T-cell (primary cell): ENCODE data around the gene BPIFB2. TPM values are rescaled to one million over a fixed set of nuclear protein-coding genes. Genes with fewer than 3 reads are reported as not detected.

Experiments
- ATAC-seq, 4 experiments: fragments of 200-7000 bp in 3 of 4; fragments of 150-1000 bp in 1 of 4; cut with Tn5 transposase; replicated peaks in 1 of 4; 1 replicate in 3 of 4; 2 replicates in 1 of 4; pipeline ENCODE4 v1.10.0; 2021; ENCODE audit warnings: moderate library complexity in 3 of 4, mild to moderate bottlenecking in 2 of 4, moderate number of reproducible peaks in 1 of 4
- CTCF ChIA-PET, 2 donors: fragments of 300-600 bp; sonication (Branson Sonifier 250); formaldehyde crosslinking; loops; one replicate each; lab custom pipeline; 2022; ENCODE audit warnings: antibody characterized with exemption in 2 of 2; lab: Charles Lee
- POLR2A ChIA-PET, 2 donors: fragments of 300-600 bp; sonication (Branson Sonifier 250); formaldehyde crosslinking; loops; one replicate each; lab custom pipeline; 2022; ENCODE audit warnings: antibody characterized with exemption in 2 of 2; lab: Charles Lee
- DNase-seq, 35 experiments: peaks; one replicate each; pipeline versions ENCODE4 v3.0.0 to v3.0.0-alpha.2; 2013 to 2023
- H3K27ac ChIP-seq: one replicate; pipeline ENCODE4 v1.5.1; 2013; ENCODE audit warnings: low read length
- H3K27me3 ChIP-seq, 2 experiments: replicated peaks in 1 of 2; 1 replicate in 1 of 2; 2 replicates in 1 of 2; pipeline versions ENCODE4 v1.6.1 to v1.7.0; 2013; ENCODE audit warnings: low read length in 1 of 2, mixed read lengths in 1 of 2; ENCODE audit not compliant: control insufficient read depth in 2 of 2, insufficient read depth in 2 of 2; ENCODE audit errors: extremely low read depth in 1 of 2
- H3K36me3 ChIP-seq, 2 donors: 1 replicate in 1 of 2; 2 replicates in 1 of 2; pipeline versions ENCODE4 v1.6.1 to v1.7.0; 2013; ENCODE audit warnings: low read length in 1 of 2; ENCODE audit not compliant: control insufficient read depth in 2 of 2, insufficient read depth in 1 of 2; ENCODE audit errors: extremely low read depth in 1 of 2
- H3K4me1 ChIP-seq, 2 experiments: 1 replicate in 1 of 2; 2 replicates in 1 of 2; pipeline versions ENCODE4 v1.6.1 to v1.7.0; 2013; ENCODE audit warnings: low read length in 2 of 2, mixed read lengths in 1 of 2; ENCODE audit not compliant: insufficient read depth in 2 of 2, control insufficient read depth in 1 of 2; ENCODE audit errors: extremely low read depth in 1 of 2
- H3K4me3 ChIP-seq, 2 donors: 1 replicate in 1 of 2; 2 replicates in 1 of 2; pipeline versions ENCODE4 v1.5.1 to v1.7.0; 2013; ENCODE audit warnings: mild to moderate bottlenecking in 2 of 2, low read length in 1 of 2, moderate library complexity in 1 of 2; ENCODE audit not compliant: control insufficient read depth in 1 of 2; ENCODE audit errors: extremely low read depth in 1 of 2
- H3K9me3 ChIP-seq: 2 replicates; pipeline ENCODE4 v1.7.0; 2013
- H3K27ac Mint-ChIP-seq, 2 donors: one replicate each; pipeline ENCODE4 v1.8.0; 2020 to 2021; ENCODE audit warnings: mild to moderate bottlenecking in 2 of 2, mixed read lengths in 2 of 2
- H3K27me3 Mint-ChIP-seq, 2 donors: one replicate each; pipeline ENCODE4 v1.8.0; 2021 to 2022; ENCODE audit warnings: mixed read lengths in 2 of 2
- H3K36me3 Mint-ChIP-seq: one replicate; pipeline ENCODE4 v1.8.0; 2021; ENCODE audit warnings: mixed read lengths
- H3K4me1 Mint-ChIP-seq, 3 donors: one replicate each; pipeline ENCODE4 v1.8.0; 2020 to 2022; ENCODE audit warnings: mixed read lengths in 3 of 3, mild to moderate bottlenecking in 1 of 3
- H3K4me3 Mint-ChIP-seq, 3 donors: one replicate each; pipeline ENCODE4 v1.8.0; 2020 to 2022; ENCODE audit warnings: mild to moderate bottlenecking in 3 of 3, mixed read lengths in 3 of 3, moderate library complexity in 3 of 3
- H3K9me3 Mint-ChIP-seq, 3 donors: one replicate each; pipeline ENCODE4 v1.8.0; 2020 to 2022; ENCODE audit warnings: mixed read lengths in 3 of 3
- WGBS: methylation state at CpG from one replicate; pipeline ENCODE4 v1.1.5; 2013; ENCODE audit warnings: missing lambda C conversion rate; ENCODE audit not compliant: insufficient coverage; 5-methylcytosine and 5-hydroxymethylcytosine counted together
- total RNA-seq, 35 experiments: library from RNA in 6 of 35; stranded (reverse) in 6 of 35; fragments of 120-200 nt in 1 of 35; gene quantifications; one replicate each; pipeline versions ENCODE4 v1.2.1 to v1.2.4 and lab custom pipeline; 2013 to 2026

Gene BPIFB2
- total RNA-seq, 5 donors from 2014 or later (not counting 1 experiment from before 2014, with no cell fraction given), result 0.16 to 0.29 (median 0.22) TPM; not detected in 2

DNA sequence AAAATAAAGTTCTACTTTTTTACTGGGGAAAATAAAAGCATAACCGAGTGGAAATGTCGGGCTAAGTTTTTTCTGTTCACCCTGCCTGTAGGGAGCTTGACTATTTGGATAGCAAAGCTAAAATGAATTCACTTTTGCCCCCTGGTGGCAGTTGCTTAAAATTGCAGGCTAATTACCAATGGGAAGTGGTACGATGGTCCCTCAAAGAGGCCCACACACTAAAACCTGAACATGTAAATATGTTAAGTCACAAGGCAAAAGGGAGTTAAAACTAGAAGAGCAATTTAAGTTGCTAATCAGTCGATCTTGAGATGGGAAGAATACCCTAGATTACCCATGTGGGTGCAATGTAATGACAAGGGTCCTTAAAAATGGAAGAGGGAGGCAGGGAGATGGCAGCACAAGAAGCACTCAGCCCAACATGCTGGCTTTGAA is 2.4 kb upstream of the BPIFB2 start:
- no peaks in the 10 kb centered on the region for H3K27me3 ChIP-seq
- H3K27ac Mint-ChIP-seq, result no peak overlapping the region
- POLR2A ChIA-PET, result no interaction called here
- no peaks in the 10 kb centered on the region for H3K27me3 Mint-ChIP-seq
- H3K4me1 Mint-ChIP-seq, result peaks cover 17 to 57% (median 17%) of the 10 kb centered on the region in 3 donors
- no peak overlapping the region for H3K27ac ChIP-seq
- H3K9me3 Mint-ChIP-seq, result peaks cover 0 to 4% (median 3%) of the 10 kb centered on the region in 3 donors
- WGBS, result 67% methylated on average over 1 of the region's 4 CpGs
- H3K4me1 ChIP-seq, result peaks cover 0 to 23% of the 10 kb centered on the region in 2 experiments
- DNase-seq, result peak in 10 of 35 experiments; percentile 4 to 67 (median 13)
- no peaks in the 10 kb centered on the region for H3K36me3 Mint-ChIP-seq
- CTCF ChIA-PET, result interaction anchor here (0.9 to 1.5 kb wide), 6 partner anchors 33 to 103 kb away, joined by 3 to 5 read pairs (median 3); no protein-coding TSS in a partner anchor
- H3K9me3 ChIP-seq, result no peaks in the 10 kb centered on the region
- H3K4me3 ChIP-seq, result no peak overlapping the region
- no peak for ATAC-seq
- no peak overlapping the region for H3K4me3 Mint-ChIP-seq
- H3K36me3 ChIP-seq, result no peaks in the 10 kb centered on the region

DNA sequence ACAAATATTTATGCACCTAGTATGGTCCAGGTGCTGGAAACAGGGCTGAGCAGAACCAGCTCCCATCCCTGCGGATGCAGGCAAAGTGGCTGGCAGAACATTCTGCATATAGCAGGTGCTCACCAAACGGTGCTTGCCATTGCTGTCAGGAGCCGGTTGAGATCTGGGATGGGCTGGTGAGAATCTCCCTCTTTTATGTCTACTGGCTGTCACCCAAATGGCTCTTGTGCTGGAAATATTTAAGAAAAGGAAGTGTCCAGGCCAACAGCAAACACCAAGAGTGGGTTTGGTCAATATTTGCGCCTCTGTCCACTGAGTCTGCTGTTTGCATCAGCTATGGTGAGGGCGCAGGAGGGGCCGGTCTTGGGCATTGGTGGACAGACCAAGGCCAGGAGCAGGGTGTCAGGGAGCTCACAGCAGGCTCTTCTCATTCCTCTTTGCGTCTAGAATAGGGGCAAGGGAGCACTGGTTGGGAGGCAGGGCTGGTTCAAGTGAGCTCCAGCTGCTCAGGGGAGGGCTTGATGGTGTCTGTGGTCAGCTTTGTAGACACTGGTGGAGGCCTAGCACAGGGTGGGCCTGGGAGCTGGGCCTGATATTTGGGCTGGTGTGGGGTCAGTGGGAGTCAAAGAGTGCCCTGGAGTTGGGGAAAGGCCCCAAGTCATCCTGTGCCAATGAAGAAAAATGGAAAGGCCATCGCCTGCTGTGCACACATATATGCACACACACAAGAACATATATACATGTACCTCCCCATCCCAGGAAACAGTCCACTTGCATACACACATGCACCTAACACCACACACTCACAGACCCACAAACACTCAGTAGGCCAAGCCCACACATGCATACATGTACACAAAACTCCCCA is 1.4 kb upstream of the BPIFB2 start:
- Histone ChIP-seq H3K4me1 (peaks cover 0 to 18% of the 10 kb centered on the region in 2 experiments), H3K4me3 (no peak overlapping the region), H3K27me3 (no peaks in the 10 kb centered on the region), H3K9me3 (no peaks in the 10 kb centered on the region), H3K36me3 (no peaks in the 10 kb centered on the region), H3K27ac (no peak overlapping the region)
- peaks cover 0 to 4% (median 3%) of the 10 kb centered on the region in 3 donors for H3K9me3 Mint-ChIP-seq
- H3K4me1 Mint-ChIP-seq, result peaks cover 12 to 47% (median 17%) of the 10 kb centered on the region in 3 donors
- ChIA-PET CTCF (no interaction called here), POLR2A (no interaction called here)
- no peaks in the 10 kb centered on the region for H3K27me3 Mint-ChIP-seq
- ATAC-seq (no peak), DNase-seq (no peak)
- H3K36me3 Mint-ChIP-seq, result no peaks in the 10 kb centered on the region
- H3K4me3 Mint-ChIP-seq, result no peak overlapping the region
- 92% methylated on average over 7 of the region's 8 CpGs for WGBS
- H3K27ac Mint-ChIP-seq, result no peak overlapping the region

DNA sequence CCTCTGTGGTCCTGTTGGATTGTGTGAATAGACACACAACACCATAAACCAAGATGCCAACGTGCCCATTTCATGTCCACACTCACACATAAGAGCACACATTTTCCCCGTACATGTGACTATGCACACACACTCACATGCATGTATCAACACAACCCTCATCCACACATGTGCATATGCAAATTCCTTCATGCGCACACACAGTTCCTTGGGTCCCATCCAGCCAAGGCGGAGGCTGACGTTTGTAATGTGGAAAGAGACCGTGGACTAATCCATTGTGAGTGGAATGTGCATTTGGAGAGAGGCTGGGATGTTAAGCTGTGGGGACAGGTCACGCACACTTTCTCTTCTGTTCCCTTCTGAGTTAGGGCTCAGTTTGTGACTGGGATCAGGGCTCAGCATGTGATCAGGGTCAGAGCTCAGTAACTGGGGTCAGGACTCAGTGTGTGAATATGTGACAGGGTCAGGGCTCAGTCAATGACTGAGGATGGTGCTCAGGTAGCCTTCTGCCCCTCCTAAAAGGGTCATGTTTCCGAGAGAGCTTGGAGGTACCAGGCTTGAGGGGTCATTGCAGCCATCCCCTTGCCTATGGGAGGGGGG is 628 bp upstream of the BPIFB2 start:
- ChIA-PET POLR2A (no interaction called here), CTCF (no interaction called here)
- Histone ChIP-seq H3K9me3 (no peaks in the 10 kb centered on the region), H3K4me1 (peaks cover 0 to 17% of the 10 kb centered on the region in 2 experiments), H3K4me3 (no peak overlapping the region), H3K36me3 (no peaks in the 10 kb centered on the region), H3K27me3 (no peaks in the 10 kb centered on the region), H3K27ac (no peak overlapping the region)
- Mint-ChIP-seq H3K9me3 (peaks cover 0 to 4% (median 3%) of the 10 kb centered on the region in 3 donors), H3K36me3 (no peaks in the 10 kb centered on the region), H3K27ac (no peak overlapping the region), H3K27me3 (no peaks in the 10 kb centered on the region), H3K4me1 (peaks cover 10 to 40% (median 14%) of the 10 kb centered on the region in 3 donors), H3K4me3 (no peak overlapping the region)
- ATAC-seq (no peak), DNase-seq (no peak)
- 92% methylated on average over 5 of the region's 8 CpGs for WGBS

DNA sequence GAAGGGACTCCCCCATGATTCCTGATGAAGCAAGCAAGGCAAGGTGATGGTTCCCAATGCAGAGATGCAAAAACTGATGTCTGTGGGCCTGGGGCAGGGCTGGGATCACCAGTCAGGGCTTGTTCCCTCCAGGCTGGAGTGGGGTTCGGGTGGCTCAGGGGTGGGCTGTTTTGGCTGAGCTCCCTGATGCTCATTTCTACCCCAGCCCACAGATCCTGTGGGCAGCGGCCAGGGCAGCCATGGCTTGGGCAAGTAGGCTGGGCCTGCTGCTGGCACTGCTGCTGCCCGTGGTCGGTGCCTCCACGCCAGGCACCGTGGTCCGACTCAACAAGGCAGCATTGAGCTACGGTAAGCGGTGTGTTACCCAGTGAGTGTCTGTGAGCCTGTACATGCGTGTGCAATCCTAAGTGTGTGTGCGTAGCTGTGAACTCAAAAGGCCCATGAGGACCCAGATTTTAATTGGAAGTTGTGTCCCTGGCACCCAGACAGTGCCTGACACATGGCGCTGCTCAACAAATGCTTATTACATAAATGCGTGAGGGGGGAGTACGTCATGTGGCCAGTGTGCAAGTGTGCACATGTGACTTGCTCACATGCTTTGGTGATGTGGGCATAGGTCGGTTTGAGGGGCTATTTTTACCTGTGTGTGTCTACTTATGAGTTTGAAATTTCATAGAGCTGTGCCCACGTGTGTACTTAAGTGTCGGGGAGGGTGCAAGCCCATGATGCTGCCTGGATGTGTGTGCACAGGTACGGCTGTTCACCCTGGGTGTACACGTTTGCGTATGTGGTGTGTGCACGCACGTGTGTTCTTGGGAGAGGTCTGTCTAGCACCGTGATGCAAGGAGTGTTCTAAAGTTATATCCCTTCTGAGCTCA is 1.1 kb downstream of the BPIFB2 start:
- ChIA-PET POLR2A (interaction anchor here in 1 of 2 donors (0.5 kb wide), 1 partner anchor 181 kb away, joined by 3 read pairs; no protein-coding TSS in a partner anchor), CTCF (no interaction called here)
- DNase-seq (no peak), ATAC-seq (no peak)
- Histone ChIP-seq H3K36me3 (no peaks in the 10 kb centered on the region), H3K27ac (no peak overlapping the region), H3K27me3 (peaks cover 0 to 2% of the 10 kb centered on the region in 2 experiments), H3K9me3 (no peaks in the 10 kb centered on the region), H3K4me1 (peaks cover 0 to 17% of the 10 kb centered on the region in 2 experiments), H3K4me3 (no peak overlapping the region)
- H3K4me1 Mint-ChIP-seq, result peaks cover 8 to 33% (median 9%) of the 10 kb centered on the region in 3 donors
- no peak overlapping the region for H3K4me3 Mint-ChIP-seq
- H3K36me3 Mint-ChIP-seq, result no peaks in the 10 kb centered on the region
- H3K9me3 Mint-ChIP-seq, result peaks cover 0 to 4% (median 3%) of the 10 kb centered on the region in 3 donors
- H3K27me3 Mint-ChIP-seq, result no peaks in the 10 kb centered on the region
- WGBS, result 87% methylated on average over 22 of the region's 23 CpGs
- no peak overlapping the region for H3K27ac Mint-ChIP-seq

DNA sequence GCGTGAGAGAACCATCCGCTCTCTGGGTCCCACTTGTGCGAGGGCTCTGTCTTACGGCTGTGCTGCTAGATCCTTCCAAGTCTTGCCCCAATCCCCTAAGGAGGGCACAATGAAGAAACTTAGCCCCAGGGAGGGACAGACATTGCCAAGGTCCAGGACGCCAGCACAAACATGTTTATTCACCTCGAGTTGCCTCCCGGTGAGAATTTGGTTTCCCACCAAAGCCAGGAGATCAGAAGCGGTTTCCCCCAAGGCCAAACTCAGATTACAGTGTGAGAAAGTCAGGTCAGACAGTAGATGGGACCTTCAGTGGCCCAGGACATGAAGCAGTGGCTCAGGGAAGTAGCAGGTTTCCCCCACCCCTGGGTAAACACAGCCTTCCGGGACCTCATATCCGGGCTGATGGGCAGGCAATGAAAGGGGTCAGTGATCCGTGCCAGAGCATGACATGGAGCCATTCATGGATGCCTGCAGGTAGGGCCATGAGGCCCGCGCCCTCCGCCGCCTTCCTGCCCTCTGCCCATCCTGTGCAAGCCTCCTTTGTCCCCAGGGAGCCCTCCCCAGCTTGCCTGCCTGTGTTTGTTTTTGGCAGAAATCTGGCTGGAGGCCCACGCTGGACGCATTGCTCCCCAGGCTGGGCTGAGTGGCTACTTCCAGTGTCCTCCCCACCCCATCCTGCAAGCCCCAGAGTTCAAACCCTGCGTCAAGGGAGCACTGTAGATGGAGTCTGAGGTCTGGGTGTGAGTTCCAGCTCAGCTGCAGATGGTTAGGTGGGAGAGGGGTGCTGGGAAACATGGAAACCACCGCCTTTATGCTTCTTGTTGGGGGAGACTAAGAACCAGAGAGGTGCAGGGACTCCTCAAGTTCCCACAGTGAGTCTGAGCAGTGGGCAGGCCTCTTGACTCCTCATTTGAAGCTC is 2.0 kb downstream of the BPIFB2 start:
- ChIA-PET POLR2A (no interaction called here), CTCF (no interaction called here)
- no peak for ATAC-seq
- Mint-ChIP-seq H3K36me3 (no peaks in the 10 kb centered on the region), H3K9me3 (peaks cover 0 to 4% (median 3%) of the 10 kb centered on the region in 3 donors), H3K27me3 (no peaks in the 10 kb centered on the region), H3K4me1 (peaks cover 8 to 25% (median 9%) of the 10 kb centered on the region in 3 donors), H3K27ac (no peak overlapping the region), H3K4me3 (no peak overlapping the region)
- Histone ChIP-seq H3K9me3 (no peaks in the 10 kb centered on the region), H3K27ac (no peak overlapping the region), H3K27me3 (peaks cover 0 to 6% of the 10 kb centered on the region in 2 experiments), H3K4me1 (peaks cover 0 to 10% of the 10 kb centered on the region in 2 experiments), H3K4me3 (no peak overlapping the region), H3K36me3 (no peaks in the 10 kb centered on the region)
- 86% methylated on average over 16 of the region's 19 CpGs for WGBS
- DNase-seq, result no peak
